ENCODE measurements around the gene SLC9A3.
"Not testable (repeated sequence)": the region's sequence is repeated elsewhere in the genome, so short reads cannot be mapped to it uniquely, and the experiment has no call there.

SLC9A3 gene

GRCh38 chr5:524973-525761 lies 918 bp upstream of the SLC9A3 start:
- DNase-seq, result no peak

GRCh38 chr5:523441-524222 lies 617 bp downstream of the SLC9A3 start:
- no peak for DNase-seq

- no peak for DNase-seq
These were observed 1.3 kb downstream of the SLC9A3 start for GRCh38 chr5:522899-523440.

- DNase-seq, result no peak
These were observed 2.1 kb downstream of the SLC9A3 start for GRCh38 chr5:522116-522515.

GRCh38 chr5:521680-522079 lies 2.6 kb downstream of the SLC9A3 start:
- DNase-seq, result no peak

- DNase-seq, result no peak
These were observed 3.4 kb downstream of the SLC9A3 start for GRCh38 chr5:520850-521226.

GRCh38 chr5:520196-520849 lies 3.9 kb downstream of the SLC9A3 start:
- no peak for DNase-seq

GRCh38 chr5:518721-519120 lies 5.5 kb downstream of the SLC9A3 start:
- no peak for DNase-seq

GRCh38 chr5:517535-518100 lies 6.6 kb downstream of the SLC9A3 start:
- DNase-seq, result no peak

- no peak for DNase-seq
These were observed 7.3 kb downstream of the SLC9A3 start for GRCh38 chr5:516980-517379.

- no peak for DNase-seq
These were observed 7.8 kb downstream of the SLC9A3 start for GRCh38 chr5:516338-516925.

- no peak for DNase-seq
These were observed 8.9 kb downstream of the SLC9A3 start for GRCh38 chr5:515273-515836.

- DNase-seq, result no peak
These were observed 9.6 kb downstream of the SLC9A3 start for GRCh38 chr5:514673-515072.

GRCh38 chr5:514101-514485 lies 10.2 kb downstream of the SLC9A3 start:
- no peak for DNase-seq

GRCh38 chr5:513216-514100 lies 10.8 kb downstream of the SLC9A3 start:
- DNase-seq, result no peak

GRCh38 chr5:511476-511875 lies 12.8 kb downstream of the SLC9A3 start:
- DNase-seq, result no peak

- DNase-seq, result no peak
These were observed 13.7 kb downstream of the SLC9A3 start for GRCh38 chr5:510521-510920.

GRCh38 chr5:509611-510185 lies 14.6 kb downstream of the SLC9A3 start:
- no peak for DNase-seq

- not testable (repeated sequence) for DNase-seq
These were observed 16.2 kb downstream of the SLC9A3 start for GRCh38 chr5:507986-508575.

- no peak for DNase-seq
These were observed 18.2 kb downstream of the SLC9A3 start for GRCh38 chr5:505951-506525.
